OCI-M2 (cell line): ENCODE data around the gene HSPA14.
"Not testable (repeated sequence)": the region's sequence is repeated elsewhere in the genome, so short reads cannot be mapped to it uniquely, and the experiment has no call there.

ENCODE experiments used
- DNase-seq: peaks from one replicate; lab custom pipeline; 2025; ENCODE audit not compliant: unreplicated experiment; lab: John Stamatoyannopoulos, UW

The HSPA14 gene

DNA sequence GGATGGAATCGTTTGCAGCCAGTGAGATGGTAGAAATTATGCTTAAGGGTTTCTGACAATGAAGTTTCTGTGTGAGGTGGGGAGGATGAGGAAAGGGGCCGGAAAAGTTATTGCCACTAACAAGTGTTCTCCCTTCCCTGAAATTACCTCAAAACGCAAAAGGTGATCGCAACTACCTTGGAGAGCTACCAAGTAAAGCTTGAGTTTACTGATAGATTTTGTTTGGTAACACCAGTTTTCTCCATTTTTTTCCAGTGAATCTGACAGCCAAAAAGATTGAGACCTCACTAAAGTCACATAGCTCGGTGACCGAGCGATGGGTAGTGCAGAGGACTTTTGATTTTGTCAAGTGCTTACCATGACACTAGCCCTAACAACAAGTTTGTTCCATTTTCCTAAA lies 42.1 kb downstream of the HSPA14 start:
- no peak for DNase-seq

- no peak for DNase-seq
Observed at GRCh38 chr10:14884082-14884481, 46.0 kb downstream of the HSPA14 start.

DNA sequence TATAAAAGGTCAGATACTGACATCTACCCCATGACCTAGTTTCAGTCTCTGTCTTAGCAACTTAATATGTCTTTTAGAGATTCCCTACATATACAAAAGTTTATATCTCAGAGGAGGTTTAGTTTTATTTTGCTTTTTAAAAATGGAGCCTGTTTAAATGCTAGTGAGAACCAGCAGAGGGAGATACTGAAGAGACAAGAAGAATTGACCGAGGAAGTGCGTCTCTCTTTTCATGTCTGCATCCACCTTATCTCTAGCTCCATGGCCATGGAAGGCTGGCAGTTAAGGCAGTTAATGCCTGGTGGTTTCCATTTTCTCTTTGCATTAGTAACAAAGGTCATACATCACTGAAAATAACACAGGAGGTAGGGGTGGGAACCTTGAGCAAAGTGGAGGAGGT lies 51.2 kb downstream of the HSPA14 start:
- DNase-seq, result peak; percentile 5

GRCh38 chr10:14891151-14891550 lies 53.0 kb downstream of the HSPA14 start:
- no peak for DNase-seq

- no peak for DNase-seq
Observed at GRCh38 chr10:14904316-14904732, 66.2 kb downstream of the HSPA14 start.

- no peak for DNase-seq
Observed at GRCh38 chr10:14904864-14905263, 66.8 kb downstream of the HSPA14 start.

- no peak for DNase-seq
Observed at GRCh38 chr10:14905890-14906289, 67.8 kb downstream of the HSPA14 start.

GRCh38 chr10:14906765-14907164 lies 68.7 kb downstream of the HSPA14 start:
- no peak for DNase-seq

- DNase-seq, result not testable (repeated sequence)
Observed at GRCh38 chr10:14907591-14907990, 69.5 kb downstream of the HSPA14 start.

GRCh38 chr10:14909101-14909500 lies 71.0 kb downstream of the HSPA14 start:
- no peak for DNase-seq

- no peak for DNase-seq
Observed at GRCh38 chr10:14910953-14911352, 72.8 kb downstream of the HSPA14 start.

GRCh38 chr10:14911801-14912200 lies 73.7 kb downstream of the HSPA14 start:
- DNase-seq, result no peak

GRCh38 chr10:14916600-14916999 lies 78.5 kb downstream of the HSPA14 start:
- DNase-seq, result no peak

- DNase-seq, result no peak
Observed at GRCh38 chr10:14917827-14918226, 79.7 kb downstream of the HSPA14 start.

DNA sequence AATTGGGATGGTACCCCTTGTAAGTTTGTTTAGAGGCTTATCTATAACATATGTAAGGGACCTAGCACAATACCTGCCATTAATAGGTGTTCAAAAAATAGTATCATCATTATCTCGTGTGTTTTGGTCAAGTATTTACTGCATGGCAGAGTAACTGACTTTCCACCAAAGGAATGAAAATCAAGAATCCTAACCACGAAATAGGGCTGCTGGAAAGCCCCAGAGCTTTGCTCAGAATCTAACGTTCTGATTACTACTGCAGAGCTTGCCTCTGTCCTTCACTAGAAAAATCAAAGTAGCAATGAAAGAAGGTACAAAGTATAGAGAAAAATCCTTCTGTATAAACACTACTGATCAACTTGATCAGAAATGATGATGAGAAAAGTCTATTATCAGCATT lies 80.9 kb downstream of the HSPA14 start:
- DNase-seq, result no peak
